GM13976 (cell line): Measurements from ENCODE around the gene MGAT4A.
"Not testable (repeated sequence)": the region's sequence is repeated elsewhere in the genome, so short reads cannot be mapped to it uniquely, and the experiment has no call there.

Source experiments
- DNase-seq: peaks from one replicate; pipeline ENCODE4 v3.0.0; 2012; ENCODE audit warnings: low spot score
- CTCF ChIP-seq: IDR thresholded peaks from 2 replicates; pipeline ENCODE4 v1.5.1; 2012; ENCODE audit warnings: borderline replicate concordance, mild to moderate bottlenecking; ENCODE audit not compliant: insufficient read depth; ENCODE audit errors: extremely low read depth, missing control alignments, control extremely low read depth
- in situ Hi-C: fragments of 300-500 bp; cut with MboI; formaldehyde crosslinking; loops from one replicate; pipeline ENCODE4 v1.12.0; 2022; ENCODE audit warnings: low sequenced_read_pairs, mixed read lengths, inconsistent platforms; ENCODE audit not compliant: unreplicated experiment

Gene MGAT4A

GRCh38 chr2:98607104-98607503 lies 123.8 kb downstream of the MGAT4A start:
- DNase-seq: no peak
- no peak for TF ChIP-seq CTCF
- in situ Hi-C loops: loop anchor here (10.0 kb wide), 1 partner anchor 202 kb away; no protein-coding TSS in a partner anchor

- DNase-seq: no peak
- no peak for TF ChIP-seq CTCF
- in situ Hi-C loops: loop anchor here (10.0 kb wide), 1 partner anchor 202 kb away; no protein-coding TSS in a partner anchor
Observed at GRCh38 chr2:98606431-98606830, 124.5 kb downstream of the MGAT4A start.

- in situ Hi-C loops: loop anchor here (10.0 kb wide), 1 partner anchor 200 kb away; no protein-coding TSS in a partner anchor
- TF ChIP-seq CTCF: no peak
- no peak for DNase-seq
Observed at GRCh38 chr2:98605076-98605475, 125.9 kb downstream of the MGAT4A start.

GRCh38 chr2:98604547-98604946 lies 126.4 kb downstream of the MGAT4A start:
- TF ChIP-seq CTCF: no peak
- no peak for DNase-seq
- in situ Hi-C loops: loop anchor here (10.0 kb wide), 1 partner anchor 200 kb away; no protein-coding TSS in a partner anchor

- peak; percentile 50 for DNase-seq
- in situ Hi-C loops: loop anchor here (10.0 kb wide), 1 partner anchor 197 kb away; no protein-coding TSS in a partner anchor
- TF ChIP-seq CTCF: peak; percentile 67
Observed at GRCh38 chr2:98601532-98602132, 129.3 kb downstream of the MGAT4A start.

- in situ Hi-C loops: no loop called here
- TF ChIP-seq CTCF: no peak
- no peak for DNase-seq
Observed at GRCh38 chr2:98598781-98599428, 132.0 kb downstream of the MGAT4A start.

GRCh38 chr2:98594665-98595064 lies 136.3 kb downstream of the MGAT4A start:
- in situ Hi-C loops: not testable (repeated sequence)

More at GRCh38 chr2:98594665-98595064, 136.3 kb downstream of the MGAT4A start:
- DNase-seq: not testable (repeated sequence)
